GM23338 (cell line): Measurements from ENCODE around the gene VAPB. TPM values are rescaled to one million over a fixed set of nuclear protein-coding genes. Genes with fewer than 3 reads are reported as not detected.

Experiments
- ATAC-seq: fragments of 200-7000 bp; cut with Tn5 transposase; 3 replicates; pipeline ENCODE4 v1.9.1; 2020
- DNase-seq: peaks from one replicate; pipeline ENCODE4 v3.0.0-alpha.2; 2015; ENCODE audit warnings: low spot score
- H2AFZ ChIP-seq: fragments of 200-600 bp; sonication (generic); 2 replicates; pipeline ENCODE4 v1.8.0; 2016; ENCODE audit warnings: antibody characterized with exemption, mild to moderate bottlenecking, moderate library complexity
- H3F3A ChIP-seq: fragments of 200-600 bp; sonication (generic); replicated peaks from 2 replicates; pipeline ENCODE4 v1.8.0; 2017; ENCODE audit warnings: antibody characterized with exemption, mixed run types, low read depth
- H3K27ac ChIP-seq: fragments of 200-600 bp; sonication (generic); 2 replicates; pipeline ENCODE4 v1.6.1; 2016; ENCODE audit warnings: low read depth
- H3K27me3 ChIP-seq: fragments of 200-600 bp; sonication (generic); 2 replicates; pipeline ENCODE4 v1.8.0; 2016; ENCODE audit warnings: mild to moderate bottlenecking, mixed run types, moderate library complexity; ENCODE audit not compliant: insufficient read depth
- H3K36me3 ChIP-seq: fragments of 200-600 bp; sonication (generic); 2 replicates; pipeline ENCODE4 v1.8.0; 2016; ENCODE audit warnings: mild to moderate bottlenecking; ENCODE audit not compliant: insufficient read depth
- H3K4me1 ChIP-seq: fragments of 200-600 bp; sonication (generic); 2 replicates; pipeline ENCODE4 v1.8.0; 2016; ENCODE audit warnings: mild to moderate bottlenecking, moderate library complexity; ENCODE audit not compliant: insufficient read depth
- H3K4me2 ChIP-seq: fragments of 200-600 bp; sonication (generic); 2 replicates; pipeline ENCODE4 v1.7.1; 2017; ENCODE audit warnings: mixed run types
- H3K4me3 ChIP-seq: fragments of 200-600 bp; sonication (generic); 2 replicates; pipeline ENCODE4 v1.6.1; 2016; ENCODE audit warnings: mixed run types
- H3K79me2 ChIP-seq: fragments of 200-600 bp; sonication (generic); replicated peaks from 2 replicates; pipeline ENCODE4 v1.8.0; 2017; ENCODE audit warnings: mild to moderate bottlenecking; ENCODE audit not compliant: insufficient read depth
- H3K9me2 ChIP-seq: fragments of 200-600 bp; sonication (generic); 2 replicates; pipeline ENCODE4 v1.8.0; 2017; ENCODE audit not compliant: insufficient read depth
- H4K20me1 ChIP-seq: fragments of 200-600 bp; sonication (generic); replicated peaks from 2 replicates; pipeline ENCODE4 v1.8.0; 2017; ENCODE audit warnings: mild to moderate bottlenecking; ENCODE audit not compliant: insufficient read depth
- H3K27ac Mint-ChIP-seq: 2 replicates; pipeline ENCODE4 v1.8.0; 2020; ENCODE audit warnings: inconsistent platforms, mild to moderate bottlenecking, moderate library complexity, mixed read lengths
- H3K27me3 Mint-ChIP-seq: 3 replicates; pipeline ENCODE4 v1.8.0; 2022; ENCODE audit warnings: low read depth, mild to moderate bottlenecking, moderate library complexity, mixed read lengths, inconsistent platforms; ENCODE audit not compliant: insufficient read depth, poor library complexity
- H3K36me3 Mint-ChIP-seq: 3 replicates; pipeline ENCODE4 v1.8.0; 2021; ENCODE audit warnings: low read depth, mild to moderate bottlenecking, inconsistent platforms, moderate library complexity, mixed read lengths
- H3K4me1 Mint-ChIP-seq: 3 replicates; pipeline ENCODE4 v1.8.0; 2020; ENCODE audit warnings: mild to moderate bottlenecking, inconsistent platforms, mixed read lengths
- H3K4me3 Mint-ChIP-seq: 3 replicates; pipeline ENCODE4 v1.8.0; 2021; ENCODE audit warnings: moderate library complexity, mild to moderate bottlenecking, inconsistent platforms, mixed read lengths
- H3K9me3 Mint-ChIP-seq: 3 replicates; pipeline ENCODE4 v1.8.0; 2020; ENCODE audit warnings: moderate library complexity, mild to moderate bottlenecking, inconsistent platforms, mixed read lengths
- EZH2phosphoT487 ChIP-seq: fragments of 200-600 bp; sonication (generic); IDR thresholded peaks from one replicate; pipeline ENCODE4 v1.8.1; 2018; ENCODE audit warnings: antibody characterized with exemption; ENCODE audit not compliant: unreplicated experiment
- JUNB ChIP-seq: IDR thresholded peaks from one replicate; pipeline ENCODE4 v1.6.1; 2016; ENCODE audit warnings: antibody characterized with exemption; ENCODE audit not compliant: unreplicated experiment
- NANOG ChIP-seq: IDR thresholded peaks from 2 replicates; pipeline ENCODE4 v1.6.1; 2016; ENCODE audit warnings: antibody characterized with exemption, borderline replicate concordance
- POLR2AphosphoS5 ChIP-seq: IDR thresholded peaks from 2 replicates; pipeline ENCODE4 v1.6.1; 2016; ENCODE audit warnings: antibody characterized with exemption, low read depth
- ZNF114 ChIP-seq: fragments of 250-450 bp; sonication (Bioruptor Pico); IDR thresholded peaks from 2 replicates; pipeline ENCODE4 v1.5.0; 2020; ENCODE audit warnings: mild to moderate bottlenecking, moderate library complexity
- ZNF462 ChIP-seq: fragments of 250-450 bp; sonication (Bioruptor Pico); IDR thresholded peaks from 2 replicates; pipeline ENCODE4 v1.5.0; 2020; ENCODE audit warnings: mild to moderate bottlenecking, moderate library complexity
- polyA plus RNA-seq: library from polyadenylated mRNA; unstranded; fragments of >200 nt; fragmentation: Nextera tagmentation; extraction: Ambion mirVana; gene quantifications from 2 replicates; pipeline ENCODE4 v1.2.1, GENCODE V29; 2016
- total RNA-seq: library from RNA; depleted of rRNA; stranded (reverse); fragments of >200 nt; shearing (Covaris generic); gene quantifications from 2 replicates; pipeline ENCODE4 v1.2.3, GENCODE V29; 2014
- TF ChIP-seq, protein P1 (sequence below): IDR thresholded peaks from one replicate; pipeline ENCODE4 v1.6.1; 2018; ENCODE audit warnings: antibody characterized with exemption; ENCODE audit not compliant: unreplicated experiment
- TF ChIP-seq, protein P2 (sequence below): IDR thresholded peaks from 2 replicates; pipeline ENCODE4 v1.6.1; 2016; ENCODE audit warnings: antibody characterized with exemption
- TF ChIP-seq, protein P3 (sequence below), 2 experiments: fragments of 200-600 bp in 1 of 2; sonication (generic) in 1 of 2; conservative IDR thresholded peaks; 2 replicates each; pipeline versions ENCODE4 v1.5.1 to v1.6.1; 2016 to 2017; ENCODE audit warnings: antibody characterized with exemption in 2 of 2, low read depth in 2 of 2, mild to moderate bottlenecking in 2 of 2, moderate library complexity in 1 of 2

Gene VAPB
- total and polyA plus RNA-seq, 2 experiments from 2014 or later: 18.8 to 22.9 TPM

- H3K9me3 Mint-ChIP-seq: peaks cover 8% of the 10 kb centered on the region; the same call in 1 of the 3 replicates
- TF ChIP-seq, protein P1, sequence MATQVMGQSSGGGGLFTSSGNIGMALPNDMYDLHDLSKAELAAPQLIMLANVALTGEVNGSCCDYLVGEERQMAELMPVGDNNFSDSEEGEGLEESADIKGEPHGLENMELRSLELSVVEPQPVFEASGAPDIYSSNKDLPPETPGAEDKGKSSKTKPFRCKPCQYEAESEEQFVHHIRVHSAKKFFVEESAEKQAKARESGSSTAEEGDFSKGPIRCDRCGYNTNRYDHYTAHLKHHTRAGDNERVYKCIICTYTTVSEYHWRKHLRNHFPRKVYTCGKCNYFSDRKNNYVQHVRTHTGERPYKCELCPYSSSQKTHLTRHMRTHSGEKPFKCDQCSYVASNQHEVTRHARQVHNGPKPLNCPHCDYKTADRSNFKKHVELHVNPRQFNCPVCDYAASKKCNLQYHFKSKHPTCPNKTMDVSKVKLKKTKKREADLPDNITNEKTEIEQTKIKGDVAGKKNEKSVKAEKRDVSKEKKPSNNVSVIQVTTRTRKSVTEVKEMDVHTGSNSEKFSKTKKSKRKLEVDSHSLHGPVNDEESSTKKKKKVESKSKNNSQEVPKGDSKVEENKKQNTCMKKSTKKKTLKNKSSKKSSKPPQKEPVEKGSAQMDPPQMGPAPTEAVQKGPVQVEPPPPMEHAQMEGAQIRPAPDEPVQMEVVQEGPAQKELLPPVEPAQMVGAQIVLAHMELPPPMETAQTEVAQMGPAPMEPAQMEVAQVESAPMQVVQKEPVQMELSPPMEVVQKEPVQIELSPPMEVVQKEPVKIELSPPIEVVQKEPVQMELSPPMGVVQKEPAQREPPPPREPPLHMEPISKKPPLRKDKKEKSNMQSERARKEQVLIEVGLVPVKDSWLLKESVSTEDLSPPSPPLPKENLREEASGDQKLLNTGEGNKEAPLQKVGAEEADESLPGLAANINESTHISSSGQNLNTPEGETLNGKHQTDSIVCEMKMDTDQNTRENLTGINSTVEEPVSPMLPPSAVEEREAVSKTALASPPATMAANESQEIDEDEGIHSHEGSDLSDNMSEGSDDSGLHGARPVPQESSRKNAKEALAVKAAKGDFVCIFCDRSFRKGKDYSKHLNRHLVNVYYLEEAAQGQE: no peak
- TF ChIP-seq, protein P2, sequence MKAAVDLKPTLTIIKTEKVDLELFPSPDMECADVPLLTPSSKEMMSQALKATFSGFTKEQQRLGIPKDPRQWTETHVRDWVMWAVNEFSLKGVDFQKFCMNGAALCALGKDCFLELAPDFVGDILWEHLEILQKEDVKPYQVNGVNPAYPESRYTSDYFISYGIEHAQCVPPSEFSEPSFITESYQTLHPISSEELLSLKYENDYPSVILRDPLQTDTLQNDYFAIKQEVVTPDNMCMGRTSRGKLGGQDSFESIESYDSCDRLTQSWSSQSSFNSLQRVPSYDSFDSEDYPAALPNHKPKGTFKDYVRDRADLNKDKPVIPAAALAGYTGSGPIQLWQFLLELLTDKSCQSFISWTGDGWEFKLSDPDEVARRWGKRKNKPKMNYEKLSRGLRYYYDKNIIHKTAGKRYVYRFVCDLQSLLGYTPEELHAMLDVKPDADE: no peak
- no peak for TF ChIP-seq POLR2AphosphoS5
- no peak for TF ChIP-seq JUNB
- no peak for TF ChIP-seq EZH2phosphoT487
- no peak for TF ChIP-seq ZNF114 (CRISPR knock-in tag)
- TF ChIP-seq, protein P3, sequence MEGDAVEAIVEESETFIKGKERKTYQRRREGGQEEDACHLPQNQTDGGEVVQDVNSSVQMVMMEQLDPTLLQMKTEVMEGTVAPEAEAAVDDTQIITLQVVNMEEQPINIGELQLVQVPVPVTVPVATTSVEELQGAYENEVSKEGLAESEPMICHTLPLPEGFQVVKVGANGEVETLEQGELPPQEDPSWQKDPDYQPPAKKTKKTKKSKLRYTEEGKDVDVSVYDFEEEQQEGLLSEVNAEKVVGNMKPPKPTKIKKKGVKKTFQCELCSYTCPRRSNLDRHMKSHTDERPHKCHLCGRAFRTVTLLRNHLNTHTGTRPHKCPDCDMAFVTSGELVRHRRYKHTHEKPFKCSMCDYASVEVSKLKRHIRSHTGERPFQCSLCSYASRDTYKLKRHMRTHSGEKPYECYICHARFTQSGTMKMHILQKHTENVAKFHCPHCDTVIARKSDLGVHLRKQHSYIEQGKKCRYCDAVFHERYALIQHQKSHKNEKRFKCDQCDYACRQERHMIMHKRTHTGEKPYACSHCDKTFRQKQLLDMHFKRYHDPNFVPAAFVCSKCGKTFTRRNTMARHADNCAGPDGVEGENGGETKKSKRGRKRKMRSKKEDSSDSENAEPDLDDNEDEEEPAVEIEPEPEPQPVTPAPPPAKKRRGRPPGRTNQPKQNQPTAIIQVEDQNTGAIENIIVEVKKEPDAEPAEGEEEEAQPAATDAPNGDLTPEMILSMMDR (conservative IDR thresholded peaks at IDR 0.05; ENCODE audit: low read depth in 2 of 2): no peak
- TF ChIP-seq ZNF462 (CRISPR knock-in tag): no peak
- TF ChIP-seq NANOG: no peak
- no peaks in the 10 kb centered on the region for H3K79me2 ChIP-seq
Measured at GRCh38 chr20:58461104-58461503, 72.1 kb downstream of the VAPB start.

More at GRCh38 chr20:58461104-58461503, 72.1 kb downstream of the VAPB start:
- H3K27ac ChIP-seq: no peak overlapping the region
- H3K4me3 ChIP-seq: no peak overlapping the region
- no peak overlapping the region for H3K4me2 ChIP-seq
- no peaks in the 10 kb centered on the region for H3K36me3 ChIP-seq
- H3K9me2 ChIP-seq: no peaks in the 10 kb centered on the region
- no peaks in the 10 kb centered on the region for H3F3A ChIP-seq
- no peak overlapping the region for H2AFZ ChIP-seq
- no peaks in the 10 kb centered on the region for H4K20me1 ChIP-seq
- H3K4me1 ChIP-seq: no peaks in the 10 kb centered on the region
- no peak for DNase-seq
- H3K4me1 Mint-ChIP-seq: peaks cover 6% of the 10 kb centered on the region
- H3K27ac Mint-ChIP-seq: no peak overlapping the region
- ATAC-seq: no peak
- H3K36me3 Mint-ChIP-seq: peaks cover 10% of the 10 kb centered on the region; the same call in 2 of the 3 replicates
- no peak overlapping the region for H3K4me3 Mint-ChIP-seq
- no peaks in the 10 kb centered on the region for H3K27me3 ChIP-seq
- peaks cover 25% of the 10 kb centered on the region for H3K27me3 Mint-ChIP-seq
